Endothelial cell (in vitro differentiated cells): ENCODE data around the gene PRKD1. TPM values are rescaled to one million over a fixed set of nuclear protein-coding genes. Genes with fewer than 3 reads are reported as not detected.

Experiments
- DNase-seq: peaks from one replicate; pipeline ENCODE4 v3.0.0; 2021; ENCODE audit warnings: low spot score
- H3K27ac Mint-ChIP-seq: one replicate; pipeline ENCODE4 v1.8.0; 2021; ENCODE audit warnings: mixed read lengths, inconsistent platforms; ENCODE audit not compliant: unreplicated experiment
- H3K27me3 Mint-ChIP-seq: one replicate; pipeline ENCODE4 v1.8.0; 2021; ENCODE audit warnings: mild to moderate bottlenecking, moderate library complexity, mixed read lengths, inconsistent platforms; ENCODE audit not compliant: unreplicated experiment
- H3K36me3 Mint-ChIP-seq: one replicate; pipeline ENCODE4 v1.8.0; 2021; ENCODE audit warnings: mild to moderate bottlenecking, low read depth, mixed read lengths, inconsistent platforms; ENCODE audit not compliant: unreplicated experiment
- H3K4me1 Mint-ChIP-seq: one replicate; pipeline ENCODE4 v1.8.0; 2021; ENCODE audit warnings: mild to moderate bottlenecking, mixed read lengths, inconsistent platforms; ENCODE audit not compliant: unreplicated experiment
- H3K4me3 Mint-ChIP-seq: one replicate; pipeline ENCODE4 v1.8.0; 2021; ENCODE audit warnings: mild to moderate bottlenecking, mixed read lengths, inconsistent platforms; ENCODE audit not compliant: unreplicated experiment
- H3K9me3 Mint-ChIP-seq: one replicate; pipeline ENCODE4 v1.8.0; 2021; ENCODE audit warnings: mixed read lengths, inconsistent platforms; ENCODE audit not compliant: unreplicated experiment
- CTCF ChIP-seq: fragments of 200-600 bp; sonication (generic); IDR thresholded peaks from one replicate; pipeline ENCODE4 v1.5.0; 2021; ENCODE audit warnings: antibody characterized with exemption; ENCODE audit not compliant: unreplicated experiment
- total RNA-seq: library from RNA; stranded (reverse); fragmentation: NEBNext Ultra II Directional; extraction: Animal tissue kit (Norgen Biotek cat#: 25700); gene quantifications from one replicate; pipeline ENCODE4 v1.2.1, GENCODE V29; 2021; ENCODE audit not compliant: unreplicated experiment

The PRKD1 gene
- total RNA-seq, 1 donor from 2014 or later = 9.0 TPM

GRCh38 chr14:29587761-29588470, 339.7 kb downstream of the PRKD1 start:
- no peaks in the 10 kb centered on the region for H3K4me1 Mint-ChIP-seq
- no peak for DNase-seq
- no peak for TF ChIP-seq CTCF
- no peaks in the 10 kb centered on the region for H3K36me3 Mint-ChIP-seq
- H3K27me3 Mint-ChIP-seq = no peaks in the 10 kb centered on the region
- no peak overlapping the region for H3K27ac Mint-ChIP-seq
- H3K4me3 Mint-ChIP-seq = no peak overlapping the region
- H3K9me3 Mint-ChIP-seq = no peaks in the 10 kb centered on the region

GRCh38 chr14:29587046-29587445, 340.6 kb downstream of the PRKD1 start:
- no peak for DNase-seq

GRCh38 chr14:29584992-29585391, 342.7 kb downstream of the PRKD1 start:
- Mint-ChIP-seq H3K27me3 (no peaks in the 10 kb centered on the region), H3K9me3 (no peaks in the 10 kb centered on the region), H3K36me3 (no peaks in the 10 kb centered on the region), H3K4me3 (no peak overlapping the region), H3K4me1 (no peaks in the 10 kb centered on the region), H3K27ac (no peak overlapping the region)
- TF ChIP-seq CTCF = no peak
- DNase-seq = no peak

More at GRCh38 chr14:29587046-29587445, 340.6 kb downstream of the PRKD1 start:
- H3K9me3 Mint-ChIP-seq = no peaks in the 10 kb centered on the region
- H3K27me3 Mint-ChIP-seq = no peaks in the 10 kb centered on the region
- H3K4me1 Mint-ChIP-seq = no peaks in the 10 kb centered on the region
- no peak overlapping the region for H3K27ac Mint-ChIP-seq
- no peak for TF ChIP-seq CTCF
- no peak overlapping the region for H3K4me3 Mint-ChIP-seq
- H3K36me3 Mint-ChIP-seq = no peaks in the 10 kb centered on the region

- H3K36me3 Mint-ChIP-seq = no peaks in the 10 kb centered on the region
- H3K4me3 Mint-ChIP-seq = no peak overlapping the region
- H3K27ac Mint-ChIP-seq = no peak overlapping the region
- H3K9me3 Mint-ChIP-seq = no peaks in the 10 kb centered on the region
- no peak for DNase-seq
- no peak for TF ChIP-seq CTCF
- no peaks in the 10 kb centered on the region for H3K27me3 Mint-ChIP-seq
- no peaks in the 10 kb centered on the region for H3K4me1 Mint-ChIP-seq
Observed at GRCh38 chr14:29580763-29581162, 346.9 kb downstream of the PRKD1 start.

- TF ChIP-seq CTCF = no peak
- DNase-seq = no peak
- H3K4me3 Mint-ChIP-seq = no peak overlapping the region
- H3K27ac Mint-ChIP-seq = no peak overlapping the region
- H3K36me3 Mint-ChIP-seq = no peaks in the 10 kb centered on the region
- no peaks in the 10 kb centered on the region for H3K4me1 Mint-ChIP-seq
- no peaks in the 10 kb centered on the region for H3K9me3 Mint-ChIP-seq
- peaks cover under 1% of the 10 kb centered on the region for H3K27me3 Mint-ChIP-seq
Observed at GRCh38 chr14:29579838-29580237, 347.8 kb downstream of the PRKD1 start.
